HEK293T (cell line): ENCODE data around the gene CDSN.

Experiments used
- ARNT ChIP-seq: fragments of 450-650 bp; IDR thresholded peaks from 2 replicates; pipeline ENCODE4 v1.6.1; 2017; ENCODE audit warnings: mild to moderate bottlenecking
- BHLHE40 ChIP-seq: fragments of 450-650 bp; IDR thresholded peaks from 2 replicates; pipeline ENCODE4 v1.6.1; 2016; ENCODE audit warnings: mild to moderate bottlenecking, moderate library complexity, borderline replicate concordance
- ELF4 ChIP-seq: fragments of 450-650 bp; IDR thresholded peaks from 2 replicates; pipeline ENCODE4 v1.6.1; 2017; ENCODE audit warnings: antibody characterized with exemption
- FOXK2 ChIP-seq: fragments of 450-650 bp; IDR thresholded peaks from 2 replicates; pipeline ENCODE4 v1.6.1; 2016; ENCODE audit warnings: mild to moderate bottlenecking
- FOXM1 ChIP-seq: fragments of 450-650 bp; IDR thresholded peaks from 2 replicates; pipeline ENCODE4 v1.6.1; 2017; ENCODE audit warnings: mild to moderate bottlenecking, borderline replicate concordance
- HDGF ChIP-seq: fragments of 450-650 bp; IDR thresholded peaks from 2 replicates; pipeline ENCODE4 v1.6.1; 2017; ENCODE audit warnings: antibody characterized with exemption, borderline replicate concordance
- LEF1 ChIP-seq: fragments of 450-650 bp; IDR thresholded peaks from 2 replicates; pipeline ENCODE4 v1.6.1; 2017; ENCODE audit warnings: mild to moderate bottlenecking, borderline replicate concordance
- NFRKB ChIP-seq: fragments of 450-650 bp; IDR thresholded peaks from 2 replicates; pipeline ENCODE4 v1.6.1; 2016; ENCODE audit warnings: mild to moderate bottlenecking, moderate library complexity
- SP1 ChIP-seq: fragments of 450-650 bp; IDR thresholded peaks from 2 replicates; pipeline ENCODE4 v1.6.1; 2017
- SUZ12 ChIP-seq: fragments of 450-650 bp; IDR thresholded peaks from 2 replicates; pipeline ENCODE4 v1.6.1; 2016; ENCODE audit warnings: mild to moderate bottlenecking
- ZNF384 ChIP-seq: fragments of 450-650 bp; IDR thresholded peaks from 2 replicates; pipeline ENCODE4 v1.6.1; 2016
- TF ChIP-seq, protein P1 (sequence below): fragments of 450-650 bp; IDR thresholded peaks from 2 replicates; pipeline ENCODE4 v1.6.1; 2016

GRCh38 chr6:31075528-31075927 lies 44.7 kb downstream of the CDSN start:
- TF ChIP-seq BHLHE40 (no peak), ZNF384 (no peak), HDGF (no peak), FOXM1 (no peak), ELF4 (no peak), ARNT (no peak), SP1 (no peak), FOXK2 (no peak), SUZ12 (no peak), LEF1 (no peak), NFRKB (no peak)
- TF ChIP-seq, protein P1, sequence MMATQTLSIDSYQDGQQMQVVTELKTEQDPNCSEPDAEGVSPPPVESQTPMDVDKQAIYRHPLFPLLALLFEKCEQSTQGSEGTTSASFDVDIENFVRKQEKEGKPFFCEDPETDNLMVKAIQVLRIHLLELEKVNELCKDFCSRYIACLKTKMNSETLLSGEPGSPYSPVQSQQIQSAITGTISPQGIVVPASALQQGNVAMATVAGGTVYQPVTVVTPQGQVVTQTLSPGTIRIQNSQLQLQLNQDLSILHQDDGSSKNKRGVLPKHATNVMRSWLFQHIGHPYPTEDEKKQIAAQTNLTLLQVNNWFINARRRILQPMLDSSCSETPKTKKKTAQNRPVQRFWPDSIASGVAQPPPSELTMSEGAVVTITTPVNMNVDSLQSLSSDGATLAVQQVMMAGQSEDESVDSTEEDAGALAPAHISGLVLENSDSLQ: no peak
